Measurements from ENCODE around the gene EXOC2.

- no peak for TF ChIP-seq CTCF (IDR thresholded peaks at IDR 0.05)
- no peak for TF ChIP-seq POLR2A (IDR thresholded peaks at IDR 0.05)
These were observed 186.4 kb downstream of the EXOC2 start for GRCh38 chr6:506508-506907.

All from lower leg skin (tissue), 3 donors.